Lung (tissue), 12 donors: Measurements from ENCODE around the gene PLA2G2F. TPM values are rescaled to one million over a fixed set of nuclear protein-coding genes. Genes with fewer than 3 reads are reported as not detected.

Experiments used
- ATAC-seq: fragments of 200-7000 bp; cut with Tn5 transposase; one replicate; pipeline ENCODE4 v1.9.1; 2020; ENCODE audit warnings: moderate number of reproducible peaks; ENCODE audit not compliant: insufficient read depth, low FRiP score
- DNase-seq, 3 donors: peaks; one replicate each; pipeline ENCODE4 v3.0.0-alpha.2; 2013 to 2017
- H3K27ac ChIP-seq, 2 donors: one replicate each; pipeline ENCODE4 v1.5.1; 2013; ENCODE audit warnings: mild to moderate bottlenecking in 2 of 2, moderate library complexity in 2 of 2, control low read depth in 1 of 2, inconsistent platforms in 1 of 2, low read depth in 1 of 2, low read length in 1 of 2
- H3K27me3 ChIP-seq, 3 donors: one replicate each; pipeline ENCODE4 v1.5.1; 2013; ENCODE audit warnings: low read length in 2 of 3; ENCODE audit not compliant: control insufficient read depth in 3 of 3, insufficient read depth in 3 of 3
- H3K36me3 ChIP-seq, 4 donors: one replicate each; pipeline ENCODE4 v1.5.1; 2013; ENCODE audit warnings: low read length in 4 of 4, mild to moderate bottlenecking in 1 of 4, moderate library complexity in 1 of 4; ENCODE audit not compliant: control insufficient read depth in 4 of 4, insufficient read depth in 4 of 4
- H3K4me1 ChIP-seq, 5 donors: one replicate each; pipeline ENCODE4 v1.5.1; 2013; ENCODE audit warnings: low read length in 5 of 5, mild to moderate bottlenecking in 2 of 5, moderate library complexity in 1 of 5; ENCODE audit not compliant: control insufficient read depth in 5 of 5, insufficient read depth in 5 of 5
- H3K4me3 ChIP-seq: one replicate; pipeline ENCODE4 v1.5.1; 2013; ENCODE audit warnings: mild to moderate bottlenecking, control low read depth, moderate library complexity
- H3K9ac ChIP-seq, 2 donors: one replicate each; pipeline ENCODE4 v1.5.1; 2013; ENCODE audit warnings: low read length in 2 of 2, control low read depth in 1 of 2; ENCODE audit not compliant: insufficient read depth in 1 of 2
- H3K9me3 ChIP-seq, 4 donors: one replicate each; pipeline ENCODE4 v1.5.1; 2013; ENCODE audit warnings: low read length in 3 of 4, mild to moderate bottlenecking in 1 of 4, moderate library complexity in 1 of 4; ENCODE audit not compliant: control insufficient read depth in 4 of 4, insufficient read depth in 3 of 4
- CTCF ChIP-seq: IDR thresholded peaks from 2 replicates; pipeline ENCODE4 v1.5.1; 2012; ENCODE audit warnings: mild to moderate bottlenecking; ENCODE audit errors: control extremely low read depth, extremely low read depth
- WGBS, 2 donors: extraction: QIAGEN DNeasy Blood & Tissue Kit; methylation state at CpG; one replicate each; pipeline ENCODE4 v1.1.7; 2013; 5-methylcytosine and 5-hydroxymethylcytosine counted together
- polyA plus RNA-seq, 2 donors: library from polyadenylated mRNA; stranded (reverse); fragments of 200-250 nt; gene quantifications; one replicate each; pipeline ENCODE4 v1.2.1, GENCODE V29; 2013
- total RNA-seq, 2 donors: library from RNA; depleted of rRNA in 1 of 2; stranded (reverse); fragments of >200 nt in 1 of 2; gene quantifications; one replicate each; pipeline ENCODE4 v1.2.1, GENCODE V29; 2014 to 2021
- donor health status: control.
- donor health status: control.
- donor health status: Bipolar disorder and iron deficiency.
- donor health status: healthy.
- donor health status: DM: yes; HTN: yes; CAD: no.

PLA2G2F gene
- total and polyA plus RNA-seq, 4 donors: not detected

GRCh38 chr1:20183616-20184271, 44.6 kb downstream of the PLA2G2F start:
- no peak overlapping the region for H3K4me3 ChIP-seq
- H3K36me3 ChIP-seq: no peaks in the 10 kb centered on the region
- TF ChIP-seq CTCF: no peak
- WGBS, 2 donors: 84 to 86% methylated on average over 13 of the region's 13 CpGs
- H3K9me3 ChIP-seq: peaks cover 0 to 5% (median 0%) of the 10 kb centered on the region in 4 donors
- no peak for ATAC-seq
- no peak overlapping the region for H3K9ac ChIP-seq
- H3K27me3 ChIP-seq: peaks cover 0 to 7% (median 0%) of the 10 kb centered on the region in 3 donors
- no peak for DNase-seq
- peaks cover 0 to 15% (median 5%) of the 10 kb centered on the region in 5 donors for H3K4me1 ChIP-seq
- H3K27ac ChIP-seq: no peak overlapping the region

- peaks cover 0 to 7% (median 0%) of the 10 kb centered on the region in 3 donors for H3K27me3 ChIP-seq
- no peak overlapping the region for H3K4me3 ChIP-seq
- no peak overlapping the region for H3K9ac ChIP-seq
- H3K36me3 ChIP-seq: no peaks in the 10 kb centered on the region
- WGBS, 2 donors: 62 to 63% methylated on average over 6 of the region's 6 CpGs
- no peak overlapping the region for H3K27ac ChIP-seq
- ATAC-seq (no peak), DNase-seq (no peak)
- peaks cover 0 to 15% (median 5%) of the 10 kb centered on the region in 5 donors for H3K4me1 ChIP-seq
- no peak for TF ChIP-seq CTCF
- peaks cover 0 to 5% (median 0%) of the 10 kb centered on the region in 4 donors for H3K9me3 ChIP-seq
These were observed 45.4 kb downstream of the PLA2G2F start for GRCh38 chr1:20184481-20184900.

- H3K9ac ChIP-seq: no peak overlapping the region
- H3K4me3 ChIP-seq: no peak overlapping the region
- H3K9me3 ChIP-seq: no peaks in the 10 kb centered on the region
- 41 to 51% methylated on average over 17 of the region's 17 CpGs for WGBS, 2 donors
- peaks cover 0 to 7% (median 0%) of the 10 kb centered on the region in 3 donors for H3K27me3 ChIP-seq
- H3K36me3 ChIP-seq: no peaks in the 10 kb centered on the region
- no peak overlapping the region for H3K27ac ChIP-seq
- no peak for TF ChIP-seq CTCF
- DNase-seq: no peak
- no peak for ATAC-seq
- H3K4me1 ChIP-seq: peaks cover 0 to 15% (median 5%) of the 10 kb centered on the region in 5 donors
These were observed 46.1 kb downstream of the PLA2G2F start for GRCh38 chr1:20184997-20185833.
